H1 (cell line): ENCODE measurements around the gene NOTUM. TPM values are rescaled to one million over a fixed set of nuclear protein-coding genes. Genes with fewer than 3 reads are reported as not detected.

ENCODE experiments used
- CTCF ChIA-PET: fragments of 300-600 bp; sonication (Branson Sonifier 250); formaldehyde crosslinking; loops from one replicate; lab custom pipeline; 2021; ENCODE audit not compliant: partially characterized antibody; lab: Charles Lee
- POLR2A ChIA-PET: fragments of 300-600 bp; sonication (Branson Sonifier 250); formaldehyde crosslinking; loops from one replicate; lab custom pipeline; 2021; ENCODE audit warnings: inconsistent platforms; ENCODE audit not compliant: partially characterized antibody; lab: Charles Lee
- DNase-seq, 2 experiments: peaks; one replicate each; pipeline versions ENCODE4 v3.0.0 to v3.0.0-alpha.2; 2010 to 2022; ENCODE audit warnings: low spot score in 2 of 2, low read depth in 1 of 2, mixed read lengths in 1 of 2
- FAIRE-seq: peaks from 2 replicates; lab custom pipeline; 2011; peaks lifted over from hg19 to GRCh38; lab: Jason Lieb, UNC
- H2AFZ ChIP-seq: 2 replicates; pipeline ENCODE4 v1.8.1; 2012; ENCODE audit warnings: low read length, inconsistent platforms
- H2AK5ac ChIP-seq: 2 replicates; pipeline ENCODE4 v1.6.1; 2013; ENCODE audit warnings: low read depth, low read length
- H2BK120ac ChIP-seq: replicated peaks from 2 replicates; pipeline ENCODE3; 2013; ENCODE audit warnings: low read depth, low read length, inconsistent platforms
- H2BK12ac ChIP-seq: 2 replicates; pipeline ENCODE4 v1.6.1; 2013; ENCODE audit warnings: low read depth, low read length
- H2BK15ac ChIP-seq: 2 replicates; pipeline ENCODE4 v1.6.1; 2013; ENCODE audit warnings: low read length
- H2BK20ac ChIP-seq: 2 replicates; pipeline ENCODE4 v1.6.1; 2013; ENCODE audit warnings: low read length
- H2BK5ac ChIP-seq: 2 replicates; pipeline ENCODE4 v1.6.1; 2013; ENCODE audit warnings: low read depth, low read length
- H3K14ac ChIP-seq: 2 replicates; pipeline ENCODE4 v1.6.1; 2013; ENCODE audit warnings: inconsistent platforms; ENCODE audit not compliant: insufficient read length
- H3K18ac ChIP-seq: 2 replicates; pipeline ENCODE4 v1.6.1; 2013; ENCODE audit warnings: low read length; ENCODE audit errors: extremely low read depth
- H3K23ac ChIP-seq: 2 replicates; pipeline ENCODE4 v1.6.1; 2013; ENCODE audit warnings: inconsistent platforms; ENCODE audit not compliant: insufficient read length
- H3K23me2 ChIP-seq: 2 replicates; pipeline ENCODE4 v1.6.1; 2013; ENCODE audit warnings: low read depth, low read length
- H3K27ac ChIP-seq: 2 replicates; pipeline ENCODE4 v1.6.1; 2011; ENCODE audit warnings: low read depth, low read length, inconsistent platforms
- H3K27me3 ChIP-seq, 4 experiments: replicated peaks in 1 of 4; 1 replicate in 1 of 4; 2 replicates in 3 of 4; pipeline versions ENCODE4 v1.6.1 to v1.8.1; 2011 to 2013; ENCODE audit warnings: low read length in 3 of 4, mild to moderate bottlenecking in 3 of 4, inconsistent platforms in 2 of 4, mixed read lengths in 2 of 4, moderate library complexity in 1 of 4; ENCODE audit not compliant: control insufficient read depth in 3 of 4, insufficient read depth in 3 of 4; ENCODE audit errors: extremely low read depth in 1 of 4
- H3K36me3 ChIP-seq, 4 experiments: 2 replicates each; pipeline versions ENCODE4 v1.6.1 to v1.8.1; 2011 to 2013; ENCODE audit warnings: mild to moderate bottlenecking in 4 of 4, low read length in 3 of 4, moderate library complexity in 2 of 4, control low read depth in 1 of 4, inconsistent platforms in 1 of 4; ENCODE audit not compliant: insufficient read depth in 4 of 4, control insufficient read depth in 2 of 4
- H3K4ac ChIP-seq: replicated peaks from 2 replicates; pipeline ENCODE3; 2013; ENCODE audit warnings: low read length, low read depth, mixed read lengths, inconsistent platforms; ENCODE audit not compliant: insufficient read length
- H3K4me1 ChIP-seq, 4 experiments: replicated peaks in 1 of 4; 1 replicate in 1 of 4; 2 replicates in 3 of 4; pipeline versions ENCODE4 v1.6.1 to v1.8.1; 2011 to 2013; ENCODE audit warnings: low read length in 3 of 4, inconsistent platforms in 2 of 4, mixed read lengths in 1 of 4; ENCODE audit not compliant: insufficient read depth in 4 of 4, control insufficient read depth in 3 of 4
- H3K4me2 ChIP-seq, 2 experiments: 2 replicates each; pipeline versions ENCODE4 v1.6.1 to v1.8.1; 2011 to 2013; ENCODE audit warnings: low read depth in 2 of 2, low read length in 2 of 2, control low read depth in 1 of 2, inconsistent platforms in 1 of 2, mild to moderate bottlenecking in 1 of 2; ENCODE audit not compliant: insufficient read depth in 1 of 2
- H3K4me3 ChIP-seq, 4 experiments: fragments of 200-600, 300-600 bp in 1 of 4; sonication (generic), shearing (Covaris generic), sonication (Bioruptor Twin) in 1 of 4; 2 replicates each; pipeline versions ENCODE4 v1.5.1 to v1.8.1; 2011 to 2016; ENCODE audit warnings: low read length in 4 of 4, low read depth in 3 of 4, control low read depth in 2 of 4, inconsistent platforms in 2 of 4, mild to moderate bottlenecking in 2 of 4, mixed read lengths in 1 of 4, moderate library complexity in 1 of 4; ENCODE audit not compliant: insufficient read depth in 2 of 4; ENCODE audit errors: extremely low read depth in 1 of 4
- H3K56ac ChIP-seq: replicated peaks from 2 replicates; pipeline ENCODE3; 2013; ENCODE audit warnings: low read depth, mild to moderate bottlenecking, mixed read lengths, low read length, inconsistent platforms; ENCODE audit not compliant: insufficient read length
- H3K79me1 ChIP-seq: 2 replicates; pipeline ENCODE4 v1.6.1; 2013; ENCODE audit warnings: low read depth, low read length, control low read depth
- H3K79me2 ChIP-seq, 2 experiments: 2 replicates each; pipeline versions ENCODE4 v1.6.1 to v1.8.1; 2012 to 2013; ENCODE audit warnings: low read length in 2 of 2, mild to moderate bottlenecking in 2 of 2, inconsistent platforms in 1 of 2; ENCODE audit not compliant: insufficient read depth in 2 of 2, control insufficient read depth in 1 of 2
- H3K9ac ChIP-seq, 4 experiments: replicated peaks in 1 of 4; 1 replicate in 1 of 4; 2 replicates in 3 of 4; pipeline versions ENCODE4 v1.6.1 to v1.8.1; 2011 to 2013; ENCODE audit warnings: low read depth in 3 of 4, low read length in 3 of 4, control low read depth in 2 of 4, mild to moderate bottlenecking in 2 of 4, moderate library complexity in 2 of 4, inconsistent platforms in 1 of 4; ENCODE audit errors: extremely low read depth in 1 of 4
- H3K9me3 ChIP-seq, 2 experiments: 2 replicates each; pipeline versions ENCODE4 v1.6.1 to v1.8.1; 2012 to 2013; ENCODE audit warnings: mild to moderate bottlenecking in 2 of 2, moderate library complexity in 2 of 2, control low read depth in 1 of 2, inconsistent platforms in 1 of 2, low read depth in 1 of 2, low read length in 1 of 2, mixed read lengths in 1 of 2; ENCODE audit not compliant: insufficient read depth in 2 of 2
- H4K20me1 ChIP-seq, 2 experiments: replicated peaks in 1 of 2; 2 replicates each; pipeline versions ENCODE3 to v1.8.1; 2011 to 2013; ENCODE audit warnings: inconsistent platforms in 2 of 2, low read length in 2 of 2, mild to moderate bottlenecking in 1 of 2; ENCODE audit not compliant: insufficient read depth in 2 of 2, control insufficient read depth in 1 of 2
- H4K5ac ChIP-seq: 2 replicates; pipeline ENCODE4 v1.6.1; 2013; ENCODE audit warnings: low read length, low read depth, mixed read lengths, inconsistent platforms; ENCODE audit not compliant: insufficient read length
- H4K8ac ChIP-seq: 2 replicates; pipeline ENCODE4 v1.8.0; 2013; ENCODE audit warnings: mild to moderate bottlenecking, moderate library complexity, low read length, inconsistent platforms; ENCODE audit not compliant: insufficient read depth; ENCODE audit errors: extremely low read depth
- H4K91ac ChIP-seq: replicated peaks from 2 replicates; pipeline ENCODE3; 2013; ENCODE audit warnings: low read length, mixed read lengths, inconsistent platforms; ENCODE audit not compliant: insufficient read length
- CEBPB ChIP-seq: IDR thresholded peaks from 2 replicates; pipeline ENCODE4 v1.6.1; 2012; ENCODE audit warnings: low read depth, low read length
- SIN3A ChIP-seq, 2 experiments: IDR thresholded peaks in 1 of 2; conservative IDR thresholded peaks in 1 of 2; 2 replicates each; pipeline ENCODE4 v1.6.1; 2011 to 2012; ENCODE audit warnings: low read length in 2 of 2, improper control_type of control experiment in 1 of 2, low read depth in 1 of 2, mild to moderate bottlenecking in 1 of 2
- WGBS, 2 experiments: shearing (Covaris generic) in 1 of 2; methylation state at CpG; one replicate each; pipeline versions ENCODE4 v1.1.6 to v1.1.7; 2013 to 2015; ENCODE audit warnings: low lambda C conversion rate in 2 of 2, mixed read lengths in 2 of 2, inconsistent platforms in 1 of 2, low coverage in 1 of 2, missing lambda C conversion rate in 1 of 2; ENCODE audit not compliant: insufficient replicate concordance in 2 of 2, insufficient coverage in 1 of 2, insufficient read length in 1 of 2; ENCODE audit errors: extremely low coverage in 1 of 2, missing lambda C conversion rate in 1 of 2; 5-methylcytosine and 5-hydroxymethylcytosine counted together
- polyA plus RNA-seq, 7 experiments: library from polyadenylated mRNA; depleted of rRNA in 3 of 7; stranded (reverse) in 5 of 7; unstranded in 2 of 7; fragments of >200 nt in 5 of 7; fragments of 200-250 nt in 2 of 7; gene quantifications; 1 replicate in 5 of 7; 2 replicates in 1 of 7; 4 replicates in 1 of 7; pipeline versions ENCODE4 v1.2.1 to v1.2.3, GENCODE V29; 2011 to 2013; ENCODE audit warnings: missing spikeins in 2 of 7, mixed read lengths in 2 of 7
- total RNA-seq: library from RNA; stranded (reverse); fragmentation: NEBNext Ultra II Directional; extraction: Animal tissue kit (Norgen Biotek cat#: 25700); gene quantifications from 2 replicates; pipeline ENCODE4 v1.2.1, GENCODE V29; 2021

NOTUM gene
- total and polyA plus RNA-seq, 2 of the 8 experiments (the other 6 are each of a cell fraction or from before 2014, with no cell fraction given) = 0.45 to 0.76 TPM

DNA sequence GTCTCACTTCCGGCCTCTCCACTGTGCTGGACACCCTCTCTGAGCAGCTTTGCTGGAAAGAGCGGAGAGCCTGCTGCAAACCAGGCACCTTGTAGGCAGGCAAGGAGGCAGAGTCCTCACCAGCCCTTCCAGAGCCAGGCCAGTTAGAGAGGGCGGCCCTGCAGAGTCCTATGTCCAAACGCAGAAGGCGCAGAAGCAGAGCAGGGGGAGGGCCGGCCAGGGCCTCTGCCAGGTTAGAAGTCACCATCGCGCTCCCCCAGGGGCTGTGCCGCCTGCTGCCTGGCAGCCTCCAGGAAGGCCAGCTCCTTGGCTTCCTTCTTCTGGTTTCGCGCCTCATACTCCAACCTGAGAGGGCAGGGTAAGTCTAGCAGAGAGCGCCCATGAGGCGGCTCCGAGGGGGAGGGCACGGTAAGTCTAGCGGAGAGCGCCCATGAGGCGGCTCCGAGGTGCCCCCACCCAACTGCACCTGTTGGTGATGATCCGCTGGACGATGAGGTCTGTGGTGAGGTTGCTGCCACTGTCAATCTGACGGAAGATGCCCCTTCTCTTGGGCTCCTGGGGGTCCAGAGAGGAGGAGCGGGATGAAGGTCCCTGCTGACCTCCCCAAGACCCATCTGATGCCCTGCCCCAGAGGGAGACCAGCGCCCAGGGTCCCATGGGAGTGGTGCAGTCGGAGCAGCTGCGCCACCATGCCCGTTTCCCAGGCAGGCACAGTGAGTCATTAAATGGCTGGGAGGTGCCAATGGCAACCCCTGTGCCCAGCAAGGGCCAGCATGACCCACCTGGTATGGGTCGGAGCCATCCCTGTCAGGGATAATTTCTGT, 56.2 kb downstream of the NOTUM start:
- peaks cover 0 to 22% (median 14%) of the 10 kb centered on the region in 4 experiments; a peak in 5 of 7 replicates for H3K27me3 ChIP-seq
- no peak overlapping the region for H3K27ac ChIP-seq
- H3K23me2 ChIP-seq = peaks cover 6% of the 10 kb centered on the region; the same call in 1 of the 2 replicates
- peaks cover 0 to 8% (median 3%) of the 10 kb centered on the region in 4 experiments; a peak in 3 of 7 replicates for H3K4me1 ChIP-seq
- H3K4ac ChIP-seq = no peak overlapping the region
- H2BK120ac ChIP-seq = no peak overlapping the region
- H3K9ac ChIP-seq = no peak overlapping the region
- H3K23ac ChIP-seq = no peak overlapping the region
- H4K20me1 ChIP-seq = peaks cover 5 to 19% of the 10 kb centered on the region in 2 experiments
- H2AK5ac ChIP-seq = no peak overlapping the region
- H2BK12ac ChIP-seq = no peak overlapping the region
- no peak overlapping the region for H3K4me2 ChIP-seq
- 93% methylated on average over 26 of the region's 28 CpGs; no CpG with 5 or more reads in 1 of the 2 experiments for WGBS, 2 experiments
- DNase-seq (no peak), FAIRE-seq (no peak)
- no peak overlapping the region for H3K4me3 ChIP-seq
- no peak overlapping the region for H4K5ac ChIP-seq
- H2BK5ac ChIP-seq = no peak overlapping the region
- H3K18ac ChIP-seq = no peak overlapping the region
- no peak overlapping the region for H2AFZ ChIP-seq
- POLR2A ChIA-PET = interaction anchor here (0.7 to 4.0 kb wide), 7 partner anchors 10 to 115 kb away, joined by 3 to 22 read pairs (median 3); partner anchors contain the start of gene ANAPC11
- H3K36me3 ChIP-seq = peaks cover 0 to 1% (median under 1%) of the 10 kb centered on the region in 4 experiments; a peak in 3 of 8 replicates
- no peaks in the 10 kb centered on the region for H3K9me3 ChIP-seq
- H2BK15ac ChIP-seq = no peak overlapping the region
- H2BK20ac ChIP-seq = no peak overlapping the region
- no peak overlapping the region; the same call in 1 of the 2 replicates for H4K8ac ChIP-seq
- H3K56ac ChIP-seq = no peak overlapping the region
- H4K91ac ChIP-seq = no peak overlapping the region
- H3K14ac ChIP-seq = no peak overlapping the region
- no peaks in the 10 kb centered on the region for H3K79me2 ChIP-seq
- peaks cover 2% of the 10 kb centered on the region; the same call in 1 of the 2 replicates for H3K79me1 ChIP-seq
- CTCF ChIA-PET = interaction anchor here (0.8 kb wide), 1 partner anchor 35 kb away, joined by 3 read pairs; no protein-coding TSS in a partner anchor
- TF ChIP-seq CEBPB (no peak), SIN3A (conservative IDR thresholded peaks at IDR 0.05 in 1 of 2, IDR thresholded peaks at IDR 0.05 in 1 of 2; ENCODE audit: low read depth in 1 of 2, low read length in 2 of 2) (no peak)
